Neuronal stem cell (in vitro differentiated cells): ENCODE results near the gene ETS1.

Source experiments
- DNase-seq: peaks from one replicate; pipeline ENCODE4 v3.0.0-alpha.2; 2013; ENCODE audit warnings: low spot score
- H2AFZ ChIP-seq: one replicate; pipeline ENCODE4 v1.6.1; 2013; ENCODE audit warnings: mild to moderate bottlenecking, low read length, inconsistent platforms
- H2AK5ac ChIP-seq: 2 replicates; pipeline ENCODE4 v1.6.1; 2013; ENCODE audit warnings: low read depth, mild to moderate bottlenecking, inconsistent platforms, low read length, moderate library complexity, mixed read lengths
- H2BK120ac ChIP-seq: 2 replicates; pipeline ENCODE4 v1.6.1; 2013; ENCODE audit warnings: low read depth, mild to moderate bottlenecking, inconsistent platforms, low read length, moderate library complexity, mixed read lengths
- H2BK12ac ChIP-seq: one replicate; pipeline ENCODE4 v1.6.1; 2013; ENCODE audit warnings: low read length, inconsistent platforms
- H2BK15ac ChIP-seq: 2 replicates; pipeline ENCODE4 v1.6.1; 2013; ENCODE audit warnings: mild to moderate bottlenecking, low read length, inconsistent platforms, mixed read lengths
- H2BK5ac ChIP-seq: one replicate; pipeline ENCODE4 v1.6.1; 2013; ENCODE audit warnings: inconsistent platforms, mild to moderate bottlenecking, low read length, moderate library complexity
- H3K14ac ChIP-seq: one replicate; pipeline ENCODE4 v1.6.1; 2013; ENCODE audit warnings: low read length, inconsistent platforms
- H3K18ac ChIP-seq: 2 replicates; pipeline ENCODE4 v1.6.1; 2013; ENCODE audit warnings: low read length, inconsistent platforms
- H3K23ac ChIP-seq: 2 replicates; pipeline ENCODE4 v1.6.1; 2013; ENCODE audit warnings: low read depth, mild to moderate bottlenecking, mixed read lengths, low read length, inconsistent platforms; ENCODE audit not compliant: poor library complexity
- H3K27ac ChIP-seq: replicated peaks from 3 replicates; pipeline ENCODE4 v1.5.1; 2013; ENCODE audit warnings: low read length, inconsistent platforms
- H3K27me3 ChIP-seq, 3 experiments: 2 replicates each; pipeline ENCODE4 v1.6.1; 2013; ENCODE audit warnings: low read length in 3 of 3, mild to moderate bottlenecking in 2 of 3, inconsistent platforms in 1 of 3, low read depth in 1 of 3, mixed read lengths in 1 of 3, moderate library complexity in 1 of 3; ENCODE audit not compliant: control insufficient read depth in 3 of 3, insufficient read depth in 3 of 3
- H3K36me3 ChIP-seq, 2 donors: replicated peaks in 1 of 2; 2 replicates each; pipeline ENCODE4 v1.6.1; 2013; ENCODE audit warnings: low read length in 2 of 2; ENCODE audit not compliant: control insufficient read depth in 2 of 2, insufficient read depth in 2 of 2
- H3K4ac ChIP-seq: 2 replicates; pipeline ENCODE4 v1.6.1; 2013; ENCODE audit warnings: inconsistent platforms, mild to moderate bottlenecking, low read length, moderate library complexity
- H3K4me1 ChIP-seq, 2 donors: 1 replicate in 1 of 2; 2 replicates in 1 of 2; pipeline ENCODE4 v1.6.1; 2013; ENCODE audit warnings: low read length in 2 of 2, low read depth in 1 of 2; ENCODE audit not compliant: control insufficient read depth in 2 of 2, insufficient read depth in 1 of 2
- H3K4me2 ChIP-seq: one replicate; pipeline ENCODE4 v1.6.1; 2013; ENCODE audit warnings: mild to moderate bottlenecking, low read length, inconsistent platforms; ENCODE audit not compliant: insufficient read depth, poor library complexity, severe bottlenecking
- H3K4me3 ChIP-seq, 2 donors: 2 replicates each; pipeline ENCODE4 v1.5.1; 2013; ENCODE audit warnings: low read length in 2 of 2, mild to moderate bottlenecking in 2 of 2, inconsistent platforms in 1 of 2, moderate library complexity in 1 of 2
- H3K79me1 ChIP-seq: one replicate; pipeline ENCODE4 v1.6.1; 2013; ENCODE audit warnings: low read depth, mild to moderate bottlenecking, inconsistent platforms, low read length, moderate library complexity
- H3K9ac ChIP-seq: one replicate; pipeline ENCODE4 v1.6.1; 2013; ENCODE audit warnings: mild to moderate bottlenecking, low read depth, low read length, inconsistent platforms; ENCODE audit not compliant: poor library complexity
- H3K9me3 ChIP-seq, 2 donors: replicated peaks in 1 of 2; 2 replicates each; pipeline versions ENCODE3 to v1.6.1; 2013; ENCODE audit warnings: low read length in 2 of 2, mild to moderate bottlenecking in 2 of 2, inconsistent platforms in 1 of 2, low read depth in 1 of 2, mixed read lengths in 1 of 2, moderate library complexity in 1 of 2; ENCODE audit not compliant: control insufficient read depth in 2 of 2, insufficient read depth in 1 of 2
- H4K8ac ChIP-seq: one replicate; pipeline ENCODE4 v1.6.1; 2013; ENCODE audit warnings: low read depth, mild to moderate bottlenecking, inconsistent platforms, low read length, moderate library complexity
- H4K91ac ChIP-seq: one replicate; pipeline ENCODE4 v1.6.1; 2013; ENCODE audit warnings: low read length, low read depth, mild to moderate bottlenecking, inconsistent platforms; ENCODE audit not compliant: poor library complexity
- WGBS, 2 donors: extraction: QIAGEN DNeasy Blood & Tissue Kit; methylation state at CpG; one replicate each; pipeline ENCODE4 v1.1.7; 2013; ENCODE audit warnings: missing lambda C conversion rate in 2 of 2, mixed read lengths in 1 of 2; ENCODE audit not compliant: insufficient read length in 2 of 2, insufficient replicate concordance in 1 of 2; ENCODE audit errors: extremely low coverage in 2 of 2; 5-methylcytosine and 5-hydroxymethylcytosine counted together

Gene ETS1

DNA sequence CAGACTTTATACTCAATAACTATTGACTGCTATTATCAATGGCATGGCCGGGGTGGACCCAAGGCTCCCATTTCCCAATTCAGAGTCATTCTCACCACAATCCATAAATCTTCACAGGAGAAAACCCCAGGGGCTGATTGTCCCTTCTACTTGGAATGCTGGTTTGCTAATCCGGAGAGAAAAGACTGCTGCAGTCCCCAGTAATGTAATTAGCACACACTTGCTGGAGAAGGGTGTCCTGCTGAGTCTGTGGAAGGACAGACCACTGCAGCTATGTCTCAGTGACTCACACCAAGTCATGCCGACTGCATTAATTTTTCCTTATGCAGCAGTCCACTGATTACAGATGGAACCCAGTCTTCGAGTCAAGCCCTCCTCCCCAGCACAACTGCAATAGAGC lies 5.9 kb upstream of the ETS1 start:
- H3K79me1 ChIP-seq, result no peaks in the 10 kb centered on the region
- H3K4me3 ChIP-seq, result no peak overlapping the region
- no peak overlapping the region for H2BK5ac ChIP-seq
- no peak overlapping the region for H2BK15ac ChIP-seq
- DNase-seq, result peak; percentile 64
- no peak overlapping the region for H3K9ac ChIP-seq
- H3K4me1 ChIP-seq, result peaks cover 0 to 10% of the 10 kb centered on the region in 2 donors
- H3K4ac ChIP-seq, result no peak overlapping the region
- no peak overlapping the region for H2AK5ac ChIP-seq
- no peak overlapping the region for H3K18ac ChIP-seq
- no peaks in the 10 kb centered on the region for H3K9me3 ChIP-seq
- H3K4me2 ChIP-seq, result peak overlapping the region; percentile 26
- H2AFZ ChIP-seq, result no peak overlapping the region
- H3K27me3 ChIP-seq, result peaks cover 0 to 17% (median 0%) of the 10 kb centered on the region in 3 experiments
- no peak overlapping the region for H3K27ac ChIP-seq
- H2BK12ac ChIP-seq, result no peak overlapping the region
- H3K36me3 ChIP-seq, result no peaks in the 10 kb centered on the region
- no peak overlapping the region for H4K8ac ChIP-seq
- no CpG with 5 or more reads among the region's 4 CpGs for WGBS, 2 donors
- H3K14ac ChIP-seq, result no peak overlapping the region
- H4K91ac ChIP-seq, result no peak overlapping the region
- no peak overlapping the region for H3K23ac ChIP-seq
- no peak overlapping the region for H2BK120ac ChIP-seq

- Histone ChIP-seq H2BK12ac (no peak overlapping the region), H3K14ac (no peak overlapping the region), H3K18ac (no peak overlapping the region), H3K4me1 (peaks cover 0 to 10% of the 10 kb centered on the region in 2 donors), H3K9ac (no peak overlapping the region), H2AK5ac (no peak overlapping the region), H4K91ac (no peak overlapping the region), H3K27ac (no peak overlapping the region), H2AFZ (no peak overlapping the region), H3K9me3 (no peaks in the 10 kb centered on the region), H2BK120ac (no peak overlapping the region), H3K36me3 (no peaks in the 10 kb centered on the region), H4K8ac (no peak overlapping the region), H2BK5ac (no peak overlapping the region), H3K4me3 (no peak overlapping the region), H3K4ac (no peak overlapping the region), H3K4me2 (no peak overlapping the region), H3K23ac (no peak overlapping the region), H2BK15ac (no peak overlapping the region), H3K27me3 (peaks cover 0 to 20% (median 0%) of the 10 kb centered on the region in 3 experiments), H3K79me1 (no peaks in the 10 kb centered on the region)
- DNase-seq, result peak; percentile 35
- no CpG with 5 or more reads among the region's 7 CpGs for WGBS, 2 donors
Observed at GRCh38 chr11:128592454-128592853, 5.1 kb upstream of the ETS1 start.

GRCh38 chr11:128590587-128590986 lies 3.2 kb upstream of the ETS1 start:
- no peak overlapping the region for H2BK120ac ChIP-seq
- peaks cover 7 to 10% of the 10 kb centered on the region in 2 donors for H3K4me1 ChIP-seq
- no peaks in the 10 kb centered on the region for H3K36me3 ChIP-seq
- H3K9ac ChIP-seq, result no peak overlapping the region
- H2AK5ac ChIP-seq, result no peak overlapping the region
- H2BK15ac ChIP-seq, result no peak overlapping the region
- H3K79me1 ChIP-seq, result no peaks in the 10 kb centered on the region
- no peak overlapping the region for H3K14ac ChIP-seq
- no peak overlapping the region for H2BK5ac ChIP-seq
- no CpG with 5 or more reads among the region's 4 CpGs for WGBS, 2 donors
- no peak overlapping the region for H3K4ac ChIP-seq
- no peak overlapping the region for H4K8ac ChIP-seq
- no peak overlapping the region for H3K27ac ChIP-seq
- no peaks in the 10 kb centered on the region for H3K9me3 ChIP-seq
- H3K18ac ChIP-seq, result no peak overlapping the region
- no peak overlapping the region for H2BK12ac ChIP-seq
- no peak overlapping the region for H4K91ac ChIP-seq
- no peak overlapping the region for H3K4me3 ChIP-seq
- no peak overlapping the region for H3K4me2 ChIP-seq
- H3K23ac ChIP-seq, result no peak overlapping the region
- peaks cover 0 to 38% (median 11%) of the 10 kb centered on the region in 3 experiments for H3K27me3 ChIP-seq
- DNase-seq, result no peak
- no peak overlapping the region for H2AFZ ChIP-seq

DNA sequence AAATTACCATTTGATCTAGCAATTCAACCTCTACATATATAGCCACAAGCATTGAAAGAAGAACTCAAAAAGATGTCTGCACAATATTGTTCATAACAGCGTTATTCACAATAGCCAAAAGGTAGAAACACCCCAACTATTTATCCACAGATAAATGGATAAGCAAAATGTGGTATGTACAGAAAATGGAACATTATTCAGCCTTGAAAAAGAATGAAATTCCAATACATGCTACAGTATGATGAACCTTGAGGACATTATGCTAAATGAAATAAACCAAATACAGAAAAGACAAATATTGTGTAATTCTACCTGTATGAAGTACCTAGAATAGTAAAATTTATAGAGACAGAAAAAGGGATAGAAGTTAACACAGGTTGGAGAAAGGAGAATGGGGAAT lies 2.6 kb upstream of the ETS1 start:
- WGBS, 2 donors, result no CpG with 5 or more reads among the region's 1 CpG
- H3K4me2 ChIP-seq, result no peak overlapping the region
- H3K4ac ChIP-seq, result no peak overlapping the region
- no peak overlapping the region for H3K4me3 ChIP-seq
- H3K18ac ChIP-seq, result no peak overlapping the region
- H3K9ac ChIP-seq, result no peak overlapping the region
- peaks cover 0 to 43% (median 16%) of the 10 kb centered on the region in 3 experiments for H3K27me3 ChIP-seq
- H3K36me3 ChIP-seq, result no peaks in the 10 kb centered on the region
- peaks cover 7 to 10% of the 10 kb centered on the region in 2 donors for H3K4me1 ChIP-seq
- H3K9me3 ChIP-seq, result no peaks in the 10 kb centered on the region
- H2BK12ac ChIP-seq, result no peak overlapping the region
- no peak overlapping the region for H3K27ac ChIP-seq
- H2AFZ ChIP-seq, result no peak overlapping the region
- H3K23ac ChIP-seq, result no peak overlapping the region
- H3K79me1 ChIP-seq, result no peaks in the 10 kb centered on the region
- no peak overlapping the region for H2BK15ac ChIP-seq
- no peak overlapping the region for H4K8ac ChIP-seq
- H2BK5ac ChIP-seq, result no peak overlapping the region
- H3K14ac ChIP-seq, result no peak overlapping the region
- no peak overlapping the region for H2BK120ac ChIP-seq
- H4K91ac ChIP-seq, result no peak overlapping the region
- no peak overlapping the region for H2AK5ac ChIP-seq
- DNase-seq, result no peak
